Measurements from ENCODE around the gene RCE1.
"Not testable (repeated sequence)": the region's sequence is repeated elsewhere in the genome, so short reads cannot be mapped to it uniquely, and the experiment has no call there.

Gene RCE1

GRCh38 chr11:66842896-66843775, at the start of gene RCE1:
TSS of gene RCE1 (plus strand) at chr11:66843441. CDS start at chr11:66843456, 15 bp downstream.
- in situ Hi-C loops (cut with MboI; ENCODE audit: low sequenced_read_pairs): no loop called here

- in situ Hi-C loops (cut with MboI; ENCODE audit: low sequenced_read_pairs): not testable (repeated sequence)
Measured at GRCh38 chr11:66799815-66800214, 43.4 kb upstream of the RCE1 start.

- in situ Hi-C loops (cut with MboI; ENCODE audit: low sequenced_read_pairs): no loop called here
Measured at GRCh38 chr11:66800720-66801428, 42.4 kb upstream of the RCE1 start.

GRCh38 chr11:66809592-66809991, 33.6 kb upstream of the RCE1 start:
- in situ Hi-C loops (cut with MboI; ENCODE audit: low sequenced_read_pairs): no loop called here

GRCh38 chr11:66810576-66811185, 32.6 kb upstream of the RCE1 start:
- in situ Hi-C loops (cut with MboI; ENCODE audit: low sequenced_read_pairs): no loop called here

GRCh38 chr11:66814678-66815077, 28.6 kb upstream of the RCE1 start:
- in situ Hi-C loops (cut with MboI; ENCODE audit: low sequenced_read_pairs): no loop called here

- in situ Hi-C loops (cut with MboI; ENCODE audit: low sequenced_read_pairs): no loop called here
Measured at GRCh38 chr11:66815646-66816045, 27.6 kb upstream of the RCE1 start.

GRCh38 chr11:66818231-66818955, 24.8 kb upstream of the RCE1 start:
- in situ Hi-C loops (cut with MboI; ENCODE audit: low sequenced_read_pairs): no loop called here

- in situ Hi-C loops (cut with MboI; ENCODE audit: low sequenced_read_pairs): no loop called here
Measured at GRCh38 chr11:66820381-66820780, 22.9 kb upstream of the RCE1 start.

GRCh38 chr11:66820901-66821300, 22.3 kb upstream of the RCE1 start:
- in situ Hi-C loops (cut with MboI; ENCODE audit: low sequenced_read_pairs): no loop called here

- in situ Hi-C loops (cut with MboI; ENCODE audit: low sequenced_read_pairs): no loop called here
Measured at GRCh38 chr11:66823700-66824099, 19.5 kb upstream of the RCE1 start.

GRCh38 chr11:66824573-66824972, 18.7 kb upstream of the RCE1 start:
- in situ Hi-C loops (cut with MboI; ENCODE audit: low sequenced_read_pairs): not testable (repeated sequence)

GRCh38 chr11:66834539-66834845, 8.7 kb upstream of the RCE1 start:
- in situ Hi-C loops (cut with MboI; ENCODE audit: low sequenced_read_pairs): loop anchor here (5.0 kb wide), 2 partner anchors 142 to 427 kb away; no protein-coding TSS in a partner anchor

- in situ Hi-C loops (cut with MboI; ENCODE audit: low sequenced_read_pairs): loop anchor here (5.0 kb wide), 2 partner anchors 143 to 428 kb away; no protein-coding TSS in a partner anchor
Measured at GRCh38 chr11:66834943-66835342, 8.3 kb upstream of the RCE1 start.

- in situ Hi-C loops (cut with MboI; ENCODE audit: low sequenced_read_pairs): no loop called here
Measured at GRCh38 chr11:66835768-66836405, 7.4 kb upstream of the RCE1 start.

- in situ Hi-C loops (cut with MboI; ENCODE audit: low sequenced_read_pairs): no loop called here
Measured at GRCh38 chr11:66840317-66841091, 2.7 kb upstream of the RCE1 start.

GRCh38 chr11:66841861-66842260, 1.4 kb upstream of the RCE1 start:
- in situ Hi-C loops (cut with MboI; ENCODE audit: low sequenced_read_pairs): no loop called here

GRCh38 chr11:66842501-66842895, 743 bp upstream of the RCE1 start:
- in situ Hi-C loops (cut with MboI; ENCODE audit: low sequenced_read_pairs): no loop called here

GRCh38 chr11:66843776-66844495, 695 bp downstream of the RCE1 start:
- in situ Hi-C loops (cut with MboI; ENCODE audit: low sequenced_read_pairs): no loop called here

All from HL-60/S4 (cell line).